HG03432 (cell line): ENCODE data around the gene KCNQ5.
A peak's percentile ranks its signal among the peaks of the same experiment; 100 is the strongest.

Experiments
- ATAC-seq: cut with Tn5 transposase; IDR thresholded peaks from one replicate; pipeline ENCODE4 v1.9.1; 2021; ENCODE audit warnings: mild to moderate bottlenecking, moderate library complexity; ENCODE audit not compliant: unreplicated experiment

KCNQ5 gene

GRCh38 chr6:72675396-72675795 is 53.5 kb downstream of the KCNQ5 start:
- no peak for ATAC-seq

GRCh38 chr6:72676995-72677394 is 55.1 kb downstream of the KCNQ5 start:
- ATAC-seq = no peak

- no peak for ATAC-seq
Observed at GRCh38 chr6:72677740-72678139, 55.9 kb downstream of the KCNQ5 start.

- ATAC-seq = peak; percentile 94
Observed at GRCh38 chr6:72683797-72684196, 61.9 kb downstream of the KCNQ5 start.

GRCh38 chr6:72689107-72689954 is 67.5 kb downstream of the KCNQ5 start:
- ATAC-seq = peak; percentile 94

GRCh38 chr6:72691249-72691648 is 69.4 kb downstream of the KCNQ5 start:
- ATAC-seq = no peak

- ATAC-seq = no peak
Observed at GRCh38 chr6:72696055-72696454, 74.2 kb downstream of the KCNQ5 start.

- ATAC-seq = no peak
Observed at GRCh38 chr6:72699159-72699558, 77.3 kb downstream of the KCNQ5 start.

- no peak for ATAC-seq
Observed at GRCh38 chr6:72702421-72702820, 80.6 kb downstream of the KCNQ5 start.

- no peak for ATAC-seq
Observed at GRCh38 chr6:72703093-72703492, 81.2 kb downstream of the KCNQ5 start.

GRCh38 chr6:72704979-72705378 is 83.1 kb downstream of the KCNQ5 start:
- ATAC-seq = no peak

- ATAC-seq = no peak
Observed at GRCh38 chr6:72709431-72709830, 87.6 kb downstream of the KCNQ5 start.

GRCh38 chr6:72711731-72712130 is 89.9 kb downstream of the KCNQ5 start:
- ATAC-seq = no peak

- ATAC-seq = no peak
Observed at GRCh38 chr6:72712910-72713309, 91.0 kb downstream of the KCNQ5 start.

- no peak for ATAC-seq
Observed at GRCh38 chr6:72715119-72715518, 93.3 kb downstream of the KCNQ5 start.

- no peak for ATAC-seq
Observed at GRCh38 chr6:72716916-72717315, 95.1 kb downstream of the KCNQ5 start.

- no peak for ATAC-seq
Observed at GRCh38 chr6:72720464-72720863, 98.6 kb downstream of the KCNQ5 start.

GRCh38 chr6:72721346-72721745 is 99.5 kb downstream of the KCNQ5 start:
- no peak for ATAC-seq

- ATAC-seq = peak; percentile 98
Observed at GRCh38 chr6:72724545-72724944, 102.7 kb downstream of the KCNQ5 start.

- ATAC-seq = no peak
Observed at GRCh38 chr6:72728706-72729343, 107.0 kb downstream of the KCNQ5 start.

- peak; percentile 68 for ATAC-seq
Observed at GRCh38 chr6:72733045-72733444, 111.2 kb downstream of the KCNQ5 start.

GRCh38 chr6:72738091-72738490 is 116.2 kb downstream of the KCNQ5 start:
- no peak for ATAC-seq
